Gastrocnemius medialis (tissue), 4 donors: ENCODE results near the gene SLC12A7. TPM values are rescaled to one million over a fixed set of nuclear protein-coding genes. Genes with fewer than 3 reads are reported as not detected.

Experiments used
- ATAC-seq, 2 donors: fragments of 150-250 bp; one replicate each; pipeline ENCODE4 v1.9.1; 2016
- DNase-seq, 2 donors: peaks; one replicate each; pipeline ENCODE4 v3.0.0-alpha.2; 2019
- H3K27ac ChIP-seq, 4 donors: fragments of 200-600 bp; sonication (generic); 1 replicate in 1 of 4; 2 replicates in 3 of 4; pipeline ENCODE4 v1.5.1; 2016 to 2018; ENCODE audit warnings: mild to moderate bottlenecking in 2 of 4, moderate library complexity in 1 of 4
- H3K27me3 ChIP-seq, 3 donors: fragments of 200-600 bp; sonication (generic) in 2 of 3; 1 replicate in 1 of 3; 2 replicates in 2 of 3; pipeline versions ENCODE4 v1.5.1 to v1.6.0; 2016 to 2019; ENCODE audit warnings: mild to moderate bottlenecking in 1 of 3, moderate library complexity in 1 of 3
- H3K36me3 ChIP-seq, 2 donors: fragments of 200-600 bp; sonication (generic) in 1 of 2; one replicate each; pipeline ENCODE4 v1.5.1; 2017 to 2018
- H3K4me1 ChIP-seq, 2 donors: fragments of 200-600 bp; sonication (generic) in 1 of 2; one replicate each; pipeline ENCODE4 v1.5.1; 2016 to 2017; ENCODE audit warnings: mild to moderate bottlenecking in 2 of 2
- H3K4me3 ChIP-seq, 4 donors: fragments of 200-600 bp; sonication (generic) in 3 of 4; 1 replicate in 1 of 4; 2 replicates in 3 of 4; pipeline ENCODE4 v1.5.1; 2016 to 2019; ENCODE audit warnings: mild to moderate bottlenecking in 2 of 4
- H3K9me3 ChIP-seq, 3 donors: fragments of 200-600 bp; sonication (generic) in 2 of 3; 1 replicate in 1 of 3; 2 replicates in 2 of 3; pipeline ENCODE4 v1.5.1; 2016 to 2019
- CTCF ChIP-seq, 5 experiments: fragments of 450-650 bp in 3 of 5; fragments of 200-600 bp in 2 of 5; sonication (generic) in 2 of 5; IDR thresholded peaks in 4 of 5; conservative IDR thresholded peaks in 1 of 5; 1 replicate in 4 of 5; 2 replicates in 1 of 5; pipeline ENCODE4 v1.5.1; 2016 to 2019; ENCODE audit warnings: antibody characterized with exemption in 5 of 5, mild to moderate bottlenecking in 3 of 5, moderate library complexity in 3 of 5
- POLR2A ChIP-seq, 2 donors: fragments of 450-650 bp; IDR thresholded peaks; one replicate each; pipeline ENCODE4 v1.6.1; 2017; ENCODE audit warnings: antibody characterized with exemption in 2 of 2, mild to moderate bottlenecking in 2 of 2, moderate library complexity in 2 of 2
- in situ Hi-C, 4 donors: fragments of 200-750 bp; cut with MboI; loops; one replicate each; pipeline versions ENCODE4 v1.15.0 to v1.8.0; 2017; ENCODE audit warnings: low sequenced_read_pairs in 4 of 4
- intact Hi-C: fragments of 100-400 bp; cut with DNase I; formaldehyde crosslinking; loops from one replicate; pipeline ENCODE4 v1.15.1; 2023; ENCODE audit warnings: low total_unique reads
- total RNA-seq, 4 donors: library from RNA; depleted of rRNA; stranded (reverse); fragments of >200 nt; gene quantifications; one replicate each; pipeline versions ENCODE4 v1.1.0 to v1.2.3, GENCODE V29; 2016

Gene SLC12A7
- total RNA-seq, 4 donors from 2014 or later = 1.6 to 5.3 (median 3.5) TPM

DNA sequence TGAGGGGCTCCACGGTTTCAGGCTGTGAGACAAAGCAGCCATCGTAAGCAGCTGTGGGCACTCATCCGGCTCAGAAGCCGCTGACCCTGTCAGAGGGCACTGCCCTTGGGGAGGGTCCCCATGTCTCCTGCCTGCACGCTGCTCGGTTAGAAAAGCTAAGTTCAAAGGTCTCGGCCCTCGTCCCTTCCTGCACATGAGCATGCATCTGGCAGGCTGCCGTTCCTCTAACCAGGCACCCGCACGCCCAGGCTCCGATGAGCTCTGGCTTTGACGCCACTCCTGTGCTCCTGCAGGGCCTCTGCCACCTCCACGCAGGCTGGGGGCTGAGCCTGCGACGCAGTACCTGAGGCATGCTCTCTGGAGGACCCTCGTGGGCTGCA is 52.0 kb downstream of the SLC12A7 start:
- Histone ChIP-seq H3K4me3 (no peak overlapping the region), H3K36me3 (no peaks in the 10 kb centered on the region), H3K27ac (no peak overlapping the region), H3K9me3 (no peaks in the 10 kb centered on the region), H3K4me1 (no peaks in the 10 kb centered on the region), H3K27me3 (no peaks in the 10 kb centered on the region)
- in situ Hi-C loops (no loop called here), intact Hi-C loops (no loop called here)
- TF ChIP-seq POLR2A (IDR thresholded peaks at IDR 0.05) (no peak), CTCF (IDR thresholded peaks at IDR 0.05 in 4 of 5, conservative IDR thresholded peaks at IDR 0.05 in 1 of 5) (no peak)
- ATAC-seq = no peak
- DNase-seq = no peak

DNA sequence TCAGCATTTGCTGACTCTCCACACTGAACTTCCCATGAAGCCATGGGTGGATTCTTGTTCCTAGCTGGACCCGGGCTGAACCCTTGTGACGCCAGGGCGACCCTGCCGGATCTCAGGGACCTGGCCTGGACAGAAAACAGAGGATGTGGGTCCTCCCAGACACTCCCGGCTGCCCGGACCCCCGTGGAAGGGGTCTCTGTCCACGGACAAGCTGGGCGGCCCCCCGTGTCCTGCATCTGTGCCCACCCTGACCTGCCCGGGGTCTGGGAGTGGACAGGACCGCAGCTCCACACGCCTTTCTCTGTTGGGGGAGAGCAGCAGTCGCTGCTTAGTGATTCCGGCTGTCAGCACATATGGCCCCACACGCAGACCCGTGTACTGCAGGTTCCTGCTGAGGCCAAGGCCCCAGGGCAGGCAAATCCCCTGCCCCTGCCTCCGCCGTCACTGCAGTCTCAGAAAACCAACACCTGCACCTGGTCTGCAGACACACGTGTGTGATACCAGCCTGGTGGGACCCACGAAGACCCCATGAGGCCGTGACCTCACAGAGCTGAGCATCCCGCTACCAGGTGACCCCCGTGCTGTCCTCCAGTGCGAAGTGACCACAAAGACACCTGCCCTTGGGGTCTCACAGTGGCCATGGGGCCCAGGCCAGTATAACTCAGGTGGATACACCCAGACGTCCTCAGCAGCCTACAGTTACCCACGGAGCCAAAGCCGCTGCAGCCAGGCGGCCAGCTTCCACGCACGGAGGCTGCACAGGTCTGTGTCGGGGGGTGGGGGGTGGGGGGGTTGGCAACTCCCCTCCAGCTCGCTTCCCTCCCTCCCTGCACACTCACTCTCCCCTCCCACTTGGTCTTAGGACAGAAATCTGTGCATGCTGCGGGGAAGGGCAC is 52.6 kb downstream of the SLC12A7 start:
- H3K27ac ChIP-seq = no peak overlapping the region
- no peak for TF ChIP-seq POLR2A (IDR thresholded peaks at IDR 0.05)
- no peak for TF ChIP-seq CTCF (IDR thresholded peaks at IDR 0.05 in 4 of 5, conservative IDR thresholded peaks at IDR 0.05 in 1 of 5)
- in situ Hi-C loops = no loop called here
- intact Hi-C loops = no loop called here
- DNase-seq (no peak), ATAC-seq (no peak)
- H3K9me3 ChIP-seq = no peaks in the 10 kb centered on the region
- no peaks in the 10 kb centered on the region for H3K27me3 ChIP-seq
- H3K4me3 ChIP-seq = no peak overlapping the region
- no peaks in the 10 kb centered on the region for H3K36me3 ChIP-seq
- H3K4me1 ChIP-seq = no peaks in the 10 kb centered on the region

GRCh38 chr5:1058083-1058945 is 53.5 kb downstream of the SLC12A7 start:
- H3K27me3 ChIP-seq = no peaks in the 10 kb centered on the region
- TF ChIP-seq POLR2A (IDR thresholded peaks at IDR 0.05) (no peak), CTCF (IDR thresholded peaks at IDR 0.05 in 4 of 5, conservative IDR thresholded peaks at IDR 0.05 in 1 of 5) (no peak)
- in situ Hi-C loops (no loop called here), intact Hi-C loops (no loop called here)
- no peaks in the 10 kb centered on the region for H3K36me3 ChIP-seq
- no peaks in the 10 kb centered on the region for H3K9me3 ChIP-seq
- H3K27ac ChIP-seq = no peak overlapping the region
- no peak for DNase-seq
- ATAC-seq = no peak
- H3K4me3 ChIP-seq = no peak overlapping the region
- no peaks in the 10 kb centered on the region for H3K4me1 ChIP-seq

DNA sequence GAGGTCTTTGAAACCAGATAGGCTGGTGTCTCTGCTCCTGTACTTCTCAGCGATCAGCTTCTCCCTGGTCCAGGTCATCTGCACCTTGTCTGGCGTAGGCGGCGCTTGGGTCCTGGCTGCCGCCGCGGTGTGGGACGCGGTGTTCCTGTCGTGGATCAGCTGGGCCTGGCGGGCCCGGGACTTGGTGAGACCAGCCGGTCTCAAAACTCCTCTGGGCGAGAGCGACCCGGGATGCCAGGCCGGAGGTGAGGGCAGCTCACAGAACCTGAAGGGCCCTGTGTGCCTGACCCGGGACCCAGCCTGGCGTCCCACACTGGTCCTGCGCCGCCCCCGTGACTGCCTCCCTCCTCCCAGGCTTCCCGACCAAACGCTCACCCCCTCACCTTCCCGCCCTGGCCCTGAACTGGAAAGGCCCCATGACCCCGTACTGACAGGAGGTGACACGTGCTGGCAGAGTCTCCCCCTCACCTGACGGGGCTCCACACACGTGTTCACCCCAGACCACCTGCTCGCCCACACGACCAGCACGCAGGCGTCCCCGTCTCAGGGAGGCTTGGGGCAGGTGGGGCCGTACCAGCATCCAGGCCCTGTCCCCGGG is 54.3 kb downstream of the SLC12A7 start:
- Histone ChIP-seq H3K4me1 (no peaks in the 10 kb centered on the region), H3K36me3 (no peaks in the 10 kb centered on the region), H3K4me3 (no peak overlapping the region), H3K27me3 (peaks cover 0 to 2% (median 0%) of the 10 kb centered on the region in 3 donors), H3K27ac (no peak overlapping the region), H3K9me3 (no peaks in the 10 kb centered on the region)
- DNase-seq = no peak
- intact Hi-C loops = no loop called here
- no peak for TF ChIP-seq POLR2A (IDR thresholded peaks at IDR 0.05)
- no peak for TF ChIP-seq CTCF (IDR thresholded peaks at IDR 0.05 in 4 of 5, conservative IDR thresholded peaks at IDR 0.05 in 1 of 5)
- ATAC-seq = no peak
- in situ Hi-C loops = no loop called here
